Astrocyte of the hippocampus (primary cell): ENCODE measurements around the gene PODNL1.

Experiments used
- DNase-seq: peaks from one replicate; pipeline ENCODE4 v3.0.0; 2011; ENCODE audit warnings: low read depth, low spot score

Gene PODNL1

DNA sequence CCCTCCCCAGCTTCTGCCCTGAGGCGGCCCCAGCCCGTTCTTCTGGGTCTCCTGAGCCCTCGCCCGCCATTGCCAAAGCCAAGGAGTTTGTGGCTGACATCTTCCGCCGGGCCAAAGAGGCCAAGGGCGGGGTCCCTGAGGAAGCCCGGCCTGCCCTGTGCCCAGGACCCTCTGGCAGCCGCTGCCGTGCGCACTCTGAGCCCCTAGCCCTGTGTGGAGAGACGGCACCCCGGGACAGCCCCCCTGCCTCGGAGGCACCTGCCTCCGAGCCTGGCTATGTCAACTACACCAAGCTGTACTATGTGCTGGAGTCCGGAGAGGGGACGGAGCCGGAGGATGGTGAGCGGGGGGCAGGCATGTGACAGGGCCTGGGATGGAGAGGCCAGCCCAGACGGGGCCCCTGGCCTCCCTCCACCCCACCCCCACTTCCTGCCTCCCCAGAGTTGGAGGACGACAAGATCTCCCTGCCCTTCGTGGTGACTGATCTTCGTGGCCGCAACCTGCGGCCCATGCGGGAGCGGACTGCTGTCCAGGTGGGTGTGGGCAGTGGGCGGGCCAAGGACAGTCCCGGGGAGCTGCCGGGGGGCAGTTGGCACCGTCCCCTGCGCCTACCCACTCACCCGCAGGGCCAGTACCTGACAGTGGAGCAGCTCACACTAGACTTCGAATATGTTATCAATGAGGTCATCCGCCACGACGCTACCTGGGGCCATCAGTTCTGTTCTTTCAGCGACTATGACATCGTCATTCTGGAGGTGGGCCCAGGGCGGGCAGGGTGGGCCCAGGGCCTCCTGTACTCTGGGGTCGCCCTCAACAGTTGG lies 21.1 kb upstream of the PODNL1 start:
- no peak for DNase-seq

- DNase-seq, result no peak
Measured at GRCh38 chr19:13958043-13958442, 19.8 kb upstream of the PODNL1 start.

- no peak for DNase-seq
Measured at GRCh38 chr19:13957051-13957450, 18.8 kb upstream of the PODNL1 start.

DNA sequence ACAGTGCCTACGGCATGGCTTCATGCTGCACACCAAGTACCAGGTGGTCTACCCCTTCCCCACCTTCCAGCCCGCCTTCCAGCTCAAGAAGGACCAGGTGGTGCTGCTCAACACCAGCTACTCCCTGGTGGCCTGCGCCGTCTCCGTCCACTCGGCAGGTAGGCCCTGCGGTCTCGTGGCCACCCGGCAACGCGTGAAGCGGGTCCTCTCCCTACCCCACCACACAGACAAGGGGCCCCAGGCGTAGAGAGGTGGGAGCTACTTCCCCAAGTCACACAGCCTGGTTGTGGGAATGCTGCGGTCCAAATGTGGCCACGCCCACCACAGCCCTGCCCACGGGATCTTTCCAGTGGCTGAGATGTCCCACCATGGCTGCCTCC lies 18.1 kb upstream of the PODNL1 start:
- DNase-seq, result no peak

GRCh38 chr19:13955662-13956364 lies 17.6 kb upstream of the PODNL1 start:
- no peak for DNase-seq

GRCh38 chr19:13954185-13954584 lies 16.0 kb upstream of the PODNL1 start:
- no peak for DNase-seq

- DNase-seq, result peak; percentile 65
Measured at GRCh38 chr19:13952931-13953531, 14.8 kb upstream of the PODNL1 start.

GRCh38 chr19:13952154-13952930 lies 14.1 kb upstream of the PODNL1 start, which contains the start of gene DCAF15:
DCAF15 (plus strand) TSS chr19:13952509; CDS start chr19:13952513, 4 bp downstream.
- peak; percentile 100 for DNase-seq

DNA sequence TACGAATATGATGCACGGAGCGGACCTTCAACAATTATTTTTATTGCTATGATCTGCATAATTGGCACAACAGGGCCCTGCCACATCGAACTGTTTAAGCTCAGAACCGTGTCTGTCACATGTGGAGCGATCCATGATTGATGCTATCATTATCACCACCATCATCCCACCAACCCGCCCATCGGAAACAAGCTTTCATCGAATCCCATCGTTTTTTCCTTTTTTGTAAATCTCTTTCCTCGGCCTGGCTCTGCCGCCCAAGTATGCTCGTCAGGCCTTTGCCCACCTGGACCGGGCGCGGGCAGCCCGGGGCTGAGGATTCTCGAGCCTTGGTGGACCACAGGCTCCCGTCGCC lies 13.6 kb upstream of the PODNL1 start:
- DNase-seq, result no peak

DNA sequence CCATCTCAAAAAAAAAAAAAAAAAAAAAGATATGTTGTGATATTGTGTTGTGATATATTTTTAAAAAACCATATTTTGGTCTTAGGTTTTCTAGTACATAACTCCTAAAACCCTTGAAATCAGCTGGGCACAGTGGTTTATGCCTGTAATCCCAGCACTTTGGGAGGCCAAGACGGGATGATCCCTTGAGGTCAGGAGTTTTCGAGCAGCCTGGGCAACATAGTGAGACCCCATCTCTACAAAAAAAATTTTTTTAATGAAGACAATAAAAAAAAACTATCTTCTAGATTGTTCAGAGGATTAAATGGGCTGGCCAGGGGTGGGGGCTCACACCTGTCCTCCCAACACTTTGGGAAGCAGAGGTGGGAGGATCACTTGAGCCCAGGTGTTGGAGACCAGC lies 12.8 kb upstream of the PODNL1 start:
- no peak for DNase-seq

DNA sequence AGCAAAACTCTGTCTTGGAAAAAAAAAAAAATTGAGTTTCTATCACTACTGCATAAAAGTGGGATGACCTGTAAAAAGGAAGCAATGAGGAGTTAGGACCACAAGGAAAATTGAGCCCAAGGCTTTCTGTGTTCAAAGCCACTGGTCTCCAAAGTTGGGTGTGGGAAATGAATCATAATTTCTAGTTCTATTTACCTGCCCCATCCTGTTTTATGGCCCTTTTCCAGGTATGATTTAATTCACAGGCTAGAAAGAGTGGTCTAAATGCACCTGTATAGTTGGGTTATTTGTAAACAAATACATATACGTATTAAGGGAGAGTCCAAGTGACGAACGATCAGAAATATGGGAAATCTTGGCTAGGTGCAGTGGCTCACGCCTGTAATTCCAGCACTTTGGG lies 8.2 kb upstream of the PODNL1 start:
- no peak for DNase-seq

DNA sequence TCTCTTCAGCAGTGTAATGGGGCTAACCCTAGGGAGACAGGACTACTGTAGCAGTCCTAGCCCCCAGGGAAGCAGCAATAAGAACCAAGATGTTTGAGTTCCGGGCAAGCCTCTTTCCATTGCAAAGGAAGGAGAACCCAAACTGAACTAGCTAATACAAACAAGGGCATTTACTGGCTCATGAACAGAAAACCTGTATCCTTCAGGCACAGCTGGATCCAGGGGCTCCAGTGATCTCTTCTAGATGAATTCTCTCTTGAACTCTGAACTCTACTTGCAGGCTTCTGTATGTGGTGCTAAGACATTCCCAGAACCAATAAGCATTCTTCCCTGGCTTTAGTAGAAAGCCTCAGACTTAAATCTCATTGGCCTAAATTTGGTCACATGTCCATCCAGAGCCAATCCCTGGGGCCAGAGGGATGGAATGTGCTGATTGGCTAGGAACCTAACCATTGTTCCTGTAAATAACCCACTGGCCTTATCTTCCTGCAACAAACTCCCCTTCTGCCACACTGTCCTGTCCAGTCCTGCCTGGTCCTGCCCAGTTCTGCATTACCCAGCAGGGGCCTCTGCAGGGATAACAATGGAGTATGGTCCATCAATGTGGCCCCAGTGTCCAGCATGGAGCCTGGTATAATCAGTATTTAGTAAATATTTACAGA lies 3.9 kb upstream of the PODNL1 start:
- DNase-seq, result no peak

- DNase-seq, result peak; percentile 62
Measured at GRCh38 chr19:13937479-13938300, 527 bp downstream of the PODNL1 start.

DNA sequence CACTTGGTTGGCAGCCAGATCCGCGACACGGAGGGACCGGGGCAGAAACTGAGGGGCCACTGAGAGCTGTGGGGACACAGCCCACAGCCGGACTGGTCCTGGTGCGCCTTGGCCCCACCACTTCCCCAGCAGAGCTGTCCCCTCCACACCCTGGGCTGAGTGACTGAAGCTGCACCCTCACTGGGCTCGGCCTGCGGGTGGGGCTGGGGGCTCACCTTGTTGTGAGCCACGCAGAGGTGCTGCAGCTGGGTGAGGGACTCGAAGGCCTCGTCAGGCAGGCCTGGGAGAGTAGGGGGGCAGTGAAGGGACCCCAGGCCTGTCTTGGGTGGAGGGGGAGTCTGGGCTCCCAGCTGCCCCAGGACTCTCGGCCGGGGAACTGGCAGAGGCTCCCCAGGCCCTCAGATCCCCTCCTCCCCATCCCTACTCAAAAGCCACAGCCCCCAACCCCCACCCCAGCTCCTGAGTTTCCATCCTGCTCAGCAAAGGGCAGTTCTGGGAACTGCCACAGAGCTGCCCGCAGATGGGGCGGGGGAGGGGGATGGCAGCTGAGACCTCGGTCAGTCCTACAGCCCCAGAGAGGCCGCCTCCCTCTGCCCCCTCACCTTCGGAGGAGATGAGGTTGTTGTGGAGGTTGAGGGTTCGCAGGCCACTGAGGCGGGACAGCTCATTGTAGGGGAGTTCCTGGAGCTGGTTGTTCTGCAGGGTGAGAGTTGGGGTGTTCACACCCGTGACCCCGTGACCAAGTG lies 2.3 kb downstream of the PODNL1 start:
- peak; percentile 73 for DNase-seq

- DNase-seq, result no peak
Measured at GRCh38 chr19:13934785-13935109, 3.5 kb downstream of the PODNL1 start.

GRCh38 chr19:13932911-13933393 lies 5.3 kb downstream of the PODNL1 start:
- no peak for DNase-seq

DNA sequence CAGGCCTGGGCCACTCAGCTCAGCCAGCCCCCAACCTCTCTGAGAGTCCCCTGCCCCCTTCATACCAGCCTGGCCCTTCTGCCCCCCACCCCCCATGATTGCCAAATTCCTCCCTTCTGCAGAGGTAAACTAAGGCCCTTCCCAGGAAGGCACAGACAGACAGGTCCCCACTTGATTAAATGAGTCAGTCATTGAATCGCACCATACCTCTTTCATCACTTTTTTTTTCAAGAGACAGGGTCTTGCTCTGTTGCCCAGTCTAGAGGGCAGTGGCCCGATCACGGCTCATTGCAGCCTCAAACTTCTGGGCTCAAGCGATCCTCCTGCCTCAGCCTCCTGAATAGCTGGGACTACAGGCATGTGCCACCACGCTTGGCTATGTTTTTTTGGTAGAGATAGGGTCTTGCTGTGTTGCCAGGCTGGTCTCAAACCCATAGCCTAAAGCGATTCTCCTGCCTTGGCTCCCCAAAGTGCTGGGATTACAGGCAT lies 6.0 kb downstream of the PODNL1 start:
- DNase-seq, result no peak

GRCh38 chr19:13931391-13932148 lies 6.6 kb downstream of the PODNL1 start:
- no peak for DNase-seq

DNA sequence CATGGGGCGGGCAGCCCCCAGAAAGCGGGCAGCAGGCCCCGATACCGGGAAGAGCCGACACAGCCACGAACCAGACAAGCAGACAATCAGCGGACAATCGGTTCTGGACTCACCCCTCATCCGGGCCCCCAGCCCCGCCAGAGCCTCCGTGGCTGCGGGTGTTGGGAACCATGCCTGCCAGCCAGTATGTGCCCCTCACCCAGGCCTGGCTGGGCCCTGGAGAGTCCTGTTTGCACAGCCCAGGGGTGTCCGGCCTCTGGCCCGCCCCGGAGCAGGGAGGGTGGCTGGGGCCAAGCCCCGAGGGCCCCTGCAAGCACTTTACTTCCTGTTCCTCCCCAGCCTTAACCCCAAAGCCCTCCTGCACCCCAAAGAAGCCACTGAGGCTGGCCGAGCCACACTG lies 7.8 kb downstream of the PODNL1 start:
- no peak for DNase-seq
